ENCODE data around the gene CCDC12. TPM values are rescaled to one million over a fixed set of nuclear protein-coding genes. Genes with fewer than 3 reads are reported as not detected.

CCDC12 gene
- total RNA-seq, 1 donor from 2014 or later: 39.6 TPM

- no peak for DNase-seq (ENCODE audit: extremely low read depth, low read depth, low spot score)
Observed at GRCh38 chr3:46910166-46910760, 66.3 kb downstream of the CCDC12 start.

- DNase-seq (ENCODE audit: extremely low read depth, low read depth, low spot score): no peak
Observed at GRCh38 chr3:46909535-46910161, 66.9 kb downstream of the CCDC12 start.

GRCh38 chr3:46908986-46909534, 67.5 kb downstream of the CCDC12 start:
- DNase-seq (ENCODE audit: extremely low read depth, low read depth, low spot score): no peak

GRCh38 chr3:46908294-46908985, 68.1 kb downstream of the CCDC12 start:
- no peak for DNase-seq (ENCODE audit: extremely low read depth, low read depth, low spot score)

- DNase-seq (ENCODE audit: extremely low read depth, low read depth, low spot score): no peak
Observed at GRCh38 chr3:46907960-46908293, 68.6 kb downstream of the CCDC12 start.

GRCh38 chr3:46907271-46907670, 69.3 kb downstream of the CCDC12 start:
- no peak for DNase-seq (ENCODE audit: extremely low read depth, low read depth, low spot score)

- no peak for DNase-seq (ENCODE audit: extremely low read depth, low read depth, low spot score)
Observed at GRCh38 chr3:46906471-46907058, 70.0 kb downstream of the CCDC12 start.

- no peak for DNase-seq (ENCODE audit: extremely low read depth, low read depth, low spot score)
Observed at GRCh38 chr3:46905661-46906451, 70.7 kb downstream of the CCDC12 start.

- DNase-seq (ENCODE audit: extremely low read depth, low read depth, low spot score): no peak
Observed at GRCh38 chr3:46905213-46905560, 71.4 kb downstream of the CCDC12 start.

GRCh38 chr3:46904303-46905212, 72.0 kb downstream of the CCDC12 start:
- DNase-seq (ENCODE audit: extremely low read depth, low read depth, low spot score): no peak

GRCh38 chr3:46903341-46904302, 72.9 kb downstream of the CCDC12 start:
- DNase-seq (ENCODE audit: extremely low read depth, low read depth, low spot score): no peak

GRCh38 chr3:46902188-46902631, 74.3 kb downstream of the CCDC12 start:
- DNase-seq (ENCODE audit: extremely low read depth, low read depth, low spot score): no peak

- DNase-seq (ENCODE audit: extremely low read depth, low read depth, low spot score): no peak
Observed at GRCh38 chr3:46901591-46902187, 74.9 kb downstream of the CCDC12 start.

GRCh38 chr3:46901061-46901460, 75.5 kb downstream of the CCDC12 start:
- DNase-seq (ENCODE audit: extremely low read depth, low read depth, low spot score): no peak

GRCh38 chr3:46900356-46900755, 76.2 kb downstream of the CCDC12 start:
- DNase-seq (ENCODE audit: extremely low read depth, low read depth, low spot score): no peak

GRCh38 chr3:46900007-46900292, 76.6 kb downstream of the CCDC12 start:
- DNase-seq (ENCODE audit: extremely low read depth, low read depth, low spot score): no peak

- no peak for DNase-seq (ENCODE audit: extremely low read depth, low read depth, low spot score)
Observed at GRCh38 chr3:46899151-46900006, 77.2 kb downstream of the CCDC12 start.

All from glomerular endothelial cell (primary cell).